Adrenal gland (tissue), 12 donors: ENCODE results near the gene CADPS. TPM values are rescaled to one million over a fixed set of nuclear protein-coding genes. Genes with fewer than 3 reads are reported as not detected.

Source experiments
- DNase-seq, 7 donors: peaks; one replicate each; pipeline ENCODE4 v3.0.0-alpha.2; 2019 to 2020
- H3K27ac ChIP-seq, 5 donors: fragments of 200-600 bp; sonication (generic) in 4 of 5; 1 replicate in 3 of 5; 2 replicates in 2 of 5; pipeline versions ENCODE4 v1.5.1 to v1.8.0; 2016 to 2020; ENCODE audit warnings: mild to moderate bottlenecking in 1 of 5
- H3K27me3 ChIP-seq: fragments of 200-600 bp; 2 replicates; pipeline ENCODE4 v1.8.0; 2021
- H3K36me3 ChIP-seq, 2 donors: fragments of 200-600 bp; replicated peaks in 1 of 2; 1 replicate in 1 of 2; 2 replicates in 1 of 2; pipeline versions ENCODE4 v1.5.1 to v1.8.0; 2018 to 2022
- H3K4me1 ChIP-seq, 2 donors: fragments of 200-600 bp; replicated peaks in 1 of 2; 1 replicate in 1 of 2; 2 replicates in 1 of 2; pipeline versions ENCODE4 v1.5.1 to v1.8.0; 2018 to 2021
- H3K4me3 ChIP-seq, 4 donors: fragments of 200-600 bp; sonication (generic) in 3 of 4; one replicate each; pipeline ENCODE4 v1.5.1; 2016 to 2018
- H3K9me3 ChIP-seq, 3 donors: fragments of 200-600 bp; sonication (generic) in 1 of 3; replicated peaks in 1 of 3; 1 replicate in 2 of 3; 2 replicates in 1 of 3; pipeline versions ENCODE4 v1.5.1 to v1.8.0; 2016 to 2021
- POLR2A ChIP-seq, 2 donors: fragments of 450-650 bp; IDR thresholded peaks; one replicate each; pipeline ENCODE4 v1.6.1; 2017; ENCODE audit warnings: antibody characterized with exemption in 2 of 2, mild to moderate bottlenecking in 2 of 2, moderate library complexity in 1 of 2
- WGBS, 4 donors: extraction: QIAGEN DNeasy Blood & Tissue Kit in 2 of 4; methylation state at CpG; one replicate each; pipeline versions ENCODE4 v1.1.5 to v1.1.7; 2013 to 2017; 5-methylcytosine and 5-hydroxymethylcytosine counted together
- intact Hi-C, 2 donors: fragments of 100-400 bp; cut with DNase I; formaldehyde crosslinking; loops; one replicate each; pipeline versions ENCODE4 v1.14.1 to v1.15.0; 2022 to 2023
- polyA plus RNA-seq, 3 donors: library from polyadenylated mRNA; stranded (reverse); fragments of 200-250 nt in 2 of 3; fragments of 350-450 nt in 1 of 3; fragmentation: Illumina TruSeq in 1 of 3; extraction: RNeasy Lipid Tissue Mini Kit (QIAGEN cat#74804) in 1 of 3; gene quantifications; one replicate each; pipeline ENCODE4 v1.2.3, GENCODE V29; 2013 to 2014
- total RNA-seq, 9 donors: library from RNA; depleted of rRNA in 4 of 9; stranded (reverse); fragments of >200 nt in 4 of 9; fragments of 120-200 nt in 1 of 9; fragmentation: NEBNext Ultra II Directional in 1 of 9; extraction: Animal tissue kit (Norgen Biotek cat#: 25700) in 1 of 9; gene quantifications; one replicate each; pipeline versions ENCODE4 v1.1.0 to v1.2.4, GENCODE V29; 2013 to 2023
- TF ChIP-seq, protein P1 (sequence below), 6 experiments: fragments of 450-650 bp in 4 of 6; fragments of 200-600 bp in 2 of 6; sonication (generic) in 1 of 6; IDR thresholded peaks; 1 replicate in 5 of 6; 2 replicates in 1 of 6; pipeline versions ENCODE4 v1.5.1 to v1.8.0; 2016 to 2021; ENCODE audit warnings: antibody characterized with exemption in 6 of 6, mild to moderate bottlenecking in 2 of 6, moderate library complexity in 1 of 6
- donor health status: healthy with polysubstance abuse.
- donor health status: Bipolar disorder and iron deficiency.
- donor health status: DM: yes; HTN: yes; CAD: no.
- donor health status: DM: no; HTN: no; CAD: no.
- donor health status: DM: no; HTN: no; CAD: no.
- donor health status: DM: yes; HTN: yes; CAD: no.

Gene CADPS
- total and polyA plus RNA-seq, 12 donors: 0.24 to 36.5 (median 11.2) TPM; not detected in 2

GRCh38 chr3:62712746-62713145, 162.5 kb downstream of the CADPS start:
- H3K27me3 ChIP-seq: no peaks in the 10 kb centered on the region
- no peaks in the 10 kb centered on the region for H3K36me3 ChIP-seq
- no peak overlapping the region for H3K27ac ChIP-seq
- H3K9me3 ChIP-seq: no peaks in the 10 kb centered on the region
- no peak overlapping the region for H3K4me3 ChIP-seq
- DNase-seq: no peak
- TF ChIP-seq POLR2A (IDR thresholded peaks at IDR 0.05): no peak
- TF ChIP-seq, protein P1, sequence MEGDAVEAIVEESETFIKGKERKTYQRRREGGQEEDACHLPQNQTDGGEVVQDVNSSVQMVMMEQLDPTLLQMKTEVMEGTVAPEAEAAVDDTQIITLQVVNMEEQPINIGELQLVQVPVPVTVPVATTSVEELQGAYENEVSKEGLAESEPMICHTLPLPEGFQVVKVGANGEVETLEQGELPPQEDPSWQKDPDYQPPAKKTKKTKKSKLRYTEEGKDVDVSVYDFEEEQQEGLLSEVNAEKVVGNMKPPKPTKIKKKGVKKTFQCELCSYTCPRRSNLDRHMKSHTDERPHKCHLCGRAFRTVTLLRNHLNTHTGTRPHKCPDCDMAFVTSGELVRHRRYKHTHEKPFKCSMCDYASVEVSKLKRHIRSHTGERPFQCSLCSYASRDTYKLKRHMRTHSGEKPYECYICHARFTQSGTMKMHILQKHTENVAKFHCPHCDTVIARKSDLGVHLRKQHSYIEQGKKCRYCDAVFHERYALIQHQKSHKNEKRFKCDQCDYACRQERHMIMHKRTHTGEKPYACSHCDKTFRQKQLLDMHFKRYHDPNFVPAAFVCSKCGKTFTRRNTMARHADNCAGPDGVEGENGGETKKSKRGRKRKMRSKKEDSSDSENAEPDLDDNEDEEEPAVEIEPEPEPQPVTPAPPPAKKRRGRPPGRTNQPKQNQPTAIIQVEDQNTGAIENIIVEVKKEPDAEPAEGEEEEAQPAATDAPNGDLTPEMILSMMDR (IDR thresholded peaks at IDR 0.05): no peak
- no peaks in the 10 kb centered on the region for H3K4me1 ChIP-seq
- intact Hi-C loops: no loop called here

DNA sequence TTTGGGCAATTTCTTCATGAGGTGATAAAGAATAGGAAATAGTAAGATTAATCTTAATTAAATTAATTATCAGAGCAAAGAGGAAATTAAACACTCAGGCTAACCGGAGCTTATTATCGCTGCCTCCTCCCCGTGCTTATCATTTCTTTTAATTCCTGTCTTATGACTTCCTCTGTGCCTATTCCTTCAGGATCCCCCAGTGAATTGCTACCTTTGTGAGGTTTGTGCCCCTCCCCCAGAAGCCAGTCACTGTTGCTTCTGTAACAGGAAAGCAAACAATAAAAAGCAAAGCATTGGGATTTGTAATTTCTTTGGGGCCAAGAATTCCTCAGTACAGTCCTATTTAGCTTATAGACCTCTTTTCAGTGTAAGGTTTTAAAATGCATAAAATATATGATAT, 164.5 kb downstream of the CADPS start:
- no peak overlapping the region for H3K4me3 ChIP-seq
- DNase-seq: no peak
- no peaks in the 10 kb centered on the region for H3K27me3 ChIP-seq
- intact Hi-C loops: no loop called here
- TF ChIP-seq POLR2A (IDR thresholded peaks at IDR 0.05): no peak
- H3K9me3 ChIP-seq: no peaks in the 10 kb centered on the region
- 82 to 89% (median 85%) methylated on average over 3 of the region's 3 CpGs for WGBS, 4 donors
- H3K27ac ChIP-seq: no peak overlapping the region
- no peaks in the 10 kb centered on the region for H3K4me1 ChIP-seq
- no peaks in the 10 kb centered on the region for H3K36me3 ChIP-seq

GRCh38 chr3:62708638-62709373, 166.4 kb downstream of the CADPS start:
- H3K4me1 ChIP-seq: no peaks in the 10 kb centered on the region
- intact Hi-C loops: no loop called here
- WGBS, 4 donors: 22 to 38% (median 29%) methylated on average over 5 of the region's 5 CpGs
- no peak for TF ChIP-seq POLR2A (IDR thresholded peaks at IDR 0.05)
- TF ChIP-seq, protein P1 (IDR thresholded peaks at IDR 0.05): no peak
- H3K27ac ChIP-seq: no peak overlapping the region
- DNase-seq: no peak
- no peaks in the 10 kb centered on the region for H3K27me3 ChIP-seq
- no peaks in the 10 kb centered on the region for H3K9me3 ChIP-seq
- H3K4me3 ChIP-seq: no peak overlapping the region
- no peaks in the 10 kb centered on the region for H3K36me3 ChIP-seq

GRCh38 chr3:62705721-62706120, 169.5 kb downstream of the CADPS start:
- WGBS, 4 donors: 45 to 61% (median 59%) methylated on average over 2 of the region's 2 CpGs
- Histone ChIP-seq H3K27ac (no peak overlapping the region), H3K36me3 (no peaks in the 10 kb centered on the region), H3K27me3 (no peaks in the 10 kb centered on the region), H3K4me1 (no peaks in the 10 kb centered on the region), H3K4me3 (no peak overlapping the region), H3K9me3 (no peaks in the 10 kb centered on the region)
- no peak for DNase-seq
- intact Hi-C loops: no loop called here
- TF ChIP-seq, protein P1 (IDR thresholded peaks at IDR 0.05): no peak
- TF ChIP-seq POLR2A (IDR thresholded peaks at IDR 0.05): no peak
